A549 (cell line): ENCODE measurements around the gene SPEM1. TPM values are rescaled to one million over a fixed set of nuclear protein-coding genes. Genes with fewer than 3 reads are reported as not detected.

Source experiments
- ATAC-seq, 2 experiments: fragments of 200-7000 bp in 1 of 2; fragments of >200 bp in 1 of 2; cut with Nextera tagmentation in 1 of 2; cut with Tn5 transposase in 1 of 2; 3 replicates each; pipeline versions ENCODE4 v1.8.0 to v1.9.1; 2018 to 2020; ENCODE audit warnings: mild to moderate bottlenecking in 1 of 2, moderate library complexity in 1 of 2
- CTCF ChIA-PET: fragments of 300-600 bp; sonication (Branson Sonifier 250); formaldehyde crosslinking; extraction: SDS; loops from one replicate; lab custom pipeline; 2021; ENCODE audit warnings: antibody characterized with exemption, inconsistent platforms; lab: Yijun Ruan, JAX
- POLR2A ChIA-PET: fragments of 350-600 bp; formaldehyde crosslinking; extraction: SDS; loops from one replicate; lab custom pipeline; 2021; ENCODE audit warnings: antibody characterized with exemption, inconsistent platforms; lab: Yijun Ruan, JAX
- DNase-seq, 2 experiments: peaks; one replicate each; pipeline versions ENCODE4 v3.0.0 to v3.0.0-alpha.2; 2011 to 2016; ENCODE audit warnings: low read depth in 1 of 2, low spot score in 1 of 2
- FAIRE-seq: peaks from 2 replicates; lab custom pipeline; 2011; peaks lifted over from hg19 to GRCh38; lab: Jason Lieb, UNC
- H3K27ac ChIP-seq, 2 experiments: fragments of >200 bp; sonication (Bioruptor Twin); formaldehyde crosslinking; 3 replicates each; pipeline ENCODE4 v1.5.1; 2016 to 2017
- H3K4me1 ChIP-seq: fragments of >200 bp; sonication (Bioruptor Twin); formaldehyde crosslinking; 3 replicates; pipeline ENCODE4 v1.6.1; 2016
- H3K4me2 ChIP-seq: fragments of >200 bp; sonication (Bioruptor Twin); formaldehyde crosslinking; 3 replicates; pipeline ENCODE4 v1.6.1; 2016
- H3K4me3 ChIP-seq: fragments of >200 bp; sonication (Bioruptor Twin); formaldehyde crosslinking; 3 replicates; pipeline ENCODE4 v1.5.1; 2016
- H3K9me3 ChIP-seq: fragments of >200 bp; sonication (Bioruptor Twin); formaldehyde crosslinking; 3 replicates; pipeline ENCODE4 v1.6.1; 2016
- BHLHE40 ChIP-seq: IDR thresholded peaks from 2 replicates; pipeline ENCODE4 v1.6.1; 2012; ENCODE audit warnings: low read depth, low read length, inconsistent platforms
- CBX8 ChIP-seq: fragments of 200-600 bp; sonication (generic); IDR thresholded peaks from 2 replicates; pipeline ENCODE4 v1.6.1; 2016
- CEBPB ChIP-seq, 2 experiments: fragments of >200 bp in 1 of 2; sonication (Bioruptor Twin) in 1 of 2; formaldehyde crosslinking in 1 of 2; IDR thresholded peaks; 2 replicates each; pipeline ENCODE4 v1.6.1; 2012 to 2016
- CHD2 ChIP-seq: fragments of 150-350 bp; IDR thresholded peaks from 2 replicates; pipeline ENCODE4 v1.6.1; 2014; ENCODE audit warnings: low read length; ENCODE audit not compliant: partially characterized antibody
- E2F6 ChIP-seq: IDR thresholded peaks from 2 replicates; pipeline ENCODE4 v1.6.1; 2012; ENCODE audit warnings: low read depth, borderline replicate concordance
- EHF ChIP-seq: fragments of 250-450 bp; sonication (Bioruptor Pico); IDR thresholded peaks from 2 replicates; pipeline ENCODE4 v1.5.0; 2020; ENCODE audit warnings: mild to moderate bottlenecking
- ELK1 ChIP-seq: fragments of 150-350 bp; IDR thresholded peaks from 2 replicates; pipeline ENCODE4 v1.6.1; 2014; ENCODE audit warnings: low read depth, mild to moderate bottlenecking, low read length
- FOSL2 ChIP-seq, 2 experiments: fragments of 450-650 bp in 1 of 2; fragments of >200 bp in 1 of 2; sonication (Bioruptor Twin) in 1 of 2; formaldehyde crosslinking; IDR thresholded peaks; 2 replicates each; pipeline versions ENCODE4 v1.5.0 to v1.6.1; 2016 to 2020; ENCODE audit warnings: mild to moderate bottlenecking in 1 of 2, moderate library complexity in 1 of 2
- HDAC2 ChIP-seq: fragments of 200-600 bp; sonication (generic); IDR thresholded peaks from 2 replicates; pipeline ENCODE4 v1.6.1; 2016
- HEYL ChIP-seq: fragments of 250-450 bp; sonication (Bioruptor Pico); IDR thresholded peaks from 2 replicates; pipeline ENCODE4 v1.8.0; 2021; ENCODE audit warnings: mild to moderate bottlenecking, moderate library complexity
- HOXA7 ChIP-seq: fragments of 250-450 bp; sonication (Bioruptor Pico); IDR thresholded peaks from 2 replicates; pipeline ENCODE4 v1.5.0; 2020; ENCODE audit warnings: mild to moderate bottlenecking, moderate library complexity
- JUN ChIP-seq, 2 experiments: fragments of >200 bp; sonication (Bioruptor Twin); formaldehyde crosslinking; IDR thresholded peaks; 2 replicates in 1 of 2; 3 replicates in 1 of 2; pipeline ENCODE4 v1.6.1; 2016 to 2017
- MYC ChIP-seq: IDR thresholded peaks from 2 replicates; pipeline ENCODE4 v1.6.1; 2012; ENCODE audit warnings: mild to moderate bottlenecking, inconsistent platforms, low read length, improper control_type of control experiment, borderline replicate concordance
- NFE2L2 ChIP-seq: fragments of 150-350 bp; conservative IDR thresholded peaks from 2 replicates; pipeline ENCODE4 v1.6.1; 2014; ENCODE audit warnings: low read length
- NPAS2 ChIP-seq: fragments of 250-450 bp; sonication (Bioruptor Pico); IDR thresholded peaks from 2 replicates; pipeline ENCODE4 v1.8.0; 2022; ENCODE audit warnings: mild to moderate bottlenecking, moderate library complexity, borderline replicate concordance
- PHF8 ChIP-seq: fragments of 200-600 bp; sonication (generic); IDR thresholded peaks from 2 replicates; pipeline ENCODE4 v1.6.1; 2016; ENCODE audit warnings: low read depth, mild to moderate bottlenecking, antibody characterized with exemption, moderate library complexity, borderline replicate concordance
- RAD21 ChIP-seq, 2 experiments: fragments of >200 bp in 1 of 2; sonication (Bioruptor Twin) in 1 of 2; formaldehyde crosslinking in 1 of 2; IDR thresholded peaks in 1 of 2; conservative IDR thresholded peaks in 1 of 2; 2 replicates in 1 of 2; 3 replicates in 1 of 2; pipeline ENCODE4 v1.6.1; 2012 to 2018; ENCODE audit warnings: inconsistent platforms in 1 of 2
- RCOR1 ChIP-seq: fragments of 150-350 bp; IDR thresholded peaks from 2 replicates; pipeline ENCODE4 v1.6.1; 2014; ENCODE audit warnings: antibody characterized with exemption, low read length, low read depth
- RNF2 ChIP-seq: fragments of 200-600 bp; sonication (generic); IDR thresholded peaks from 2 replicates; pipeline ENCODE4 v1.6.1; 2016; ENCODE audit warnings: low read depth, mild to moderate bottlenecking, antibody characterized with exemption, moderate library complexity, borderline replicate concordance
- SMC3 ChIP-seq: fragments of >200 bp; sonication (Bioruptor Twin); formaldehyde crosslinking; IDR thresholded peaks from 3 replicates; pipeline ENCODE4 v1.6.1; 2018; ENCODE audit warnings: inconsistent platforms
- WGBS: methylation state at CpG from one replicate; pipeline ENCODE4 v1.1.6; 2017; ENCODE audit errors: missing lambda C conversion rate; 5-methylcytosine and 5-hydroxymethylcytosine counted together
- polyA plus RNA-seq, 4 experiments: library from polyadenylated mRNA; depleted of rRNA in 3 of 4; stranded (reverse); fragments of >200 nt; fragmentation: RNase III in 1 of 4; extraction: RNeasy Plus Mini Kit Qiagen cat#74134 plus additional on column Dnase treatment in 1 of 4; gene quantifications; 2 replicates in 3 of 4; 3 replicates in 1 of 4; pipeline ENCODE4 v1.2.3, GENCODE V29; 2011 to 2017
- TF ChIP-seq, protein P1 (sequence below): fragments of >200 bp; sonication (Bioruptor Twin); formaldehyde crosslinking; IDR thresholded peaks from 3 replicates; pipeline ENCODE4 v1.5.1; 2016
- TF ChIP-seq, protein P2 (sequence below): fragments of >200 bp; sonication (Bioruptor Twin); formaldehyde crosslinking; IDR thresholded peaks from 3 replicates; pipeline ENCODE4 v1.6.1; 2016
- TF ChIP-seq, protein P3 (sequence below): IDR thresholded peaks from 2 replicates; pipeline ENCODE4 v1.6.1; 2012

The SPEM1 gene
- polyA plus RNA-seq, 2 of the 4 experiments (the other 2 are of a cell fraction), result 0.09 TPM; not detected in 1

DNA sequence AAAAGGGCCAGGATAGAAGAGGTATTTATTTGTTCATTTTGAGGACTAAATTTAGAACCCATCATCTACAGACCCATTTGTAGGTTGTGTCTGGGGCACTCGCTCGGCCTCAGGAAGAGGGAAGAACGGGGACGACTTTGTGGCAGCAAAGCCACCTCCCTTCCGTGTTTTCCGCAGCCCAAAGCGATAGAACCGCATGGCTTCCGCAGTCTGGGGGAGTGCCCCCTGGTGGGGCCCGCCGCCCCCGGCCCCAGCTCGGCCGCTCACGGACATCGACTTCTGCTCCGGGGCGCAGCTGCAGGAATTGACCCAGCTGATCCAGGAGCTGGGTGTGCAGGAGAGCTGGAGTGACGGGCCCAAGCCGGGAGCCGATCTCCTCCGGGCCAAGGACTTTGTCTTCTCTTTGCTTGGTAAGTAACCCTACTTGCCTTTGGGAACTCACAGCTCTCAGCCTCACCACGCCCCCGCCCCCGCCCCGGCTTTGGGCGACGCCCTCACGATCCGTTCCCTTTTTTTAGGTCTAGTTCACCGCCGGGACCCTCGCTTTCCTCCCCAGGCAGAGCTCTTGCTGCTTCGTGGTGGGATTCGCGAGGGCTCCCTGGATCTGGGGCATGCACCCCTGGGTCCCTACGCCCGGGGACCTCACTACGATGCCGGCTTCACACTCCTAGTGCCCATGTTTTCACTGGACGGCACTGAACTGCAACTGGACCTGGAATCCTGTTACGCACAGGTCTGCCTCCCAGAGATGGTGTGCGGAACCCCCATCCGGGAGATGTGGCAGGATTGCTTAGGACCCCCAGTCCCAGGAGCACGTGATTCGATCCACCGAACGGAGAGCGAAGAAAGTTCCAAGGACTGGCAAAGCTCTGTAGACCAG, 15.8 kb downstream of the SPEM1 start:
- DNase-seq (peak; percentile 59 to 65), ATAC-seq (peak; percentile 37 to 48), FAIRE-seq (no peak)
- ChIA-PET POLR2A (interaction anchor here (0.9 to 3.0 kb wide), 14 partner anchors 8 to 252 kb away, joined by 3 to 31 read pairs (median 4); partner anchors contain the start of genes MPDU1, PLSCR3, POLR2A and SLC35G6), CTCF (interaction anchor here (0.8 to 17.0 kb wide), 48 partner anchors 11 to 484 kb away, joined by 3 to 342 read pairs (median 9); partner anchors contain the start of genes CHRNB1, KCTD11, PLSCR3 and SENP3)
- H3K4me3 ChIP-seq, result peak overlapping the region; percentile 55
- peak overlapping the region; percentile 62 to 85 for H3K27ac ChIP-seq
- TF ChIP-seq PHF8 (0 out of 2 replicates have a peak, but pooled peaks have one; percentile 19), BHLHE40 (no peak), NFE2L2 (no peak), CBX8 (no peak), RNF2 (peak; percentile 64; the same call in 1 of the 2 replicates)
- TF ChIP-seq, protein P1, sequence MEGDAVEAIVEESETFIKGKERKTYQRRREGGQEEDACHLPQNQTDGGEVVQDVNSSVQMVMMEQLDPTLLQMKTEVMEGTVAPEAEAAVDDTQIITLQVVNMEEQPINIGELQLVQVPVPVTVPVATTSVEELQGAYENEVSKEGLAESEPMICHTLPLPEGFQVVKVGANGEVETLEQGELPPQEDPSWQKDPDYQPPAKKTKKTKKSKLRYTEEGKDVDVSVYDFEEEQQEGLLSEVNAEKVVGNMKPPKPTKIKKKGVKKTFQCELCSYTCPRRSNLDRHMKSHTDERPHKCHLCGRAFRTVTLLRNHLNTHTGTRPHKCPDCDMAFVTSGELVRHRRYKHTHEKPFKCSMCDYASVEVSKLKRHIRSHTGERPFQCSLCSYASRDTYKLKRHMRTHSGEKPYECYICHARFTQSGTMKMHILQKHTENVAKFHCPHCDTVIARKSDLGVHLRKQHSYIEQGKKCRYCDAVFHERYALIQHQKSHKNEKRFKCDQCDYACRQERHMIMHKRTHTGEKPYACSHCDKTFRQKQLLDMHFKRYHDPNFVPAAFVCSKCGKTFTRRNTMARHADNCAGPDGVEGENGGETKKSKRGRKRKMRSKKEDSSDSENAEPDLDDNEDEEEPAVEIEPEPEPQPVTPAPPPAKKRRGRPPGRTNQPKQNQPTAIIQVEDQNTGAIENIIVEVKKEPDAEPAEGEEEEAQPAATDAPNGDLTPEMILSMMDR, result no peak; the same call in 2 of the 3 replicates
- 33% methylated on average over 40 of the region's 49 CpGs for WGBS
- no peaks in the 10 kb centered on the region for H3K9me3 ChIP-seq
- H3K4me2 ChIP-seq, result peak overlapping the region; percentile 86
- peaks cover 30% of the 10 kb centered on the region for H3K4me1 ChIP-seq

GRCh38 chr17:7436556-7437368, 16.6 kb downstream of the SPEM1 start:
- no peaks in the 10 kb centered on the region for H3K9me3 ChIP-seq
- ATAC-seq, result peak; percentile 70 to 86
- ChIA-PET CTCF (interaction anchor here (0.6 to 17.0 kb wide), 70 partner anchors 11 to 483 kb away, joined by 3 to 342 read pairs (median 6); partner anchors contain the start of genes CHRNB1, KCTD11, NLGN2 and PLSCR3), POLR2A (interaction anchor here (0.6 to 3.0 kb wide), 12 partner anchors 18 to 251 kb away, joined by 3 to 31 read pairs (median 4); partner anchors contain the start of genes PLSCR3, POLR2A, SLC35G6 and TMEM256)
- peak; percentile 68 for FAIRE-seq
- peaks cover 31% of the 10 kb centered on the region for H3K4me1 ChIP-seq
- WGBS, result 30% methylated on average over 36 of the region's 92 CpGs
- H3K4me2 ChIP-seq, result peak overlapping the region; percentile 86
- DNase-seq, result peak; percentile 87 to 92
- TF ChIP-seq RAD21 (conservative IDR thresholded peaks at IDR 0.05 in 1 of 2, IDR thresholded peaks at IDR 0.05 in 1 of 2) (peak; percentile 75 to 95), JUN (IDR thresholded peaks at IDR 0.05) (peak in 1 of 2 experiments; percentile 75; a peak in 2 of 5 replicates), E2F6 (peak; percentile 83), NPAS2 (CRISPR knock-in tag) (peak; percentile 75; the same call in 1 of the 2 replicates), EHF (CRISPR knock-in tag) (no peak), HOXA7 (CRISPR knock-in tag) (no peak), ELK1 (no peak), HDAC2 (no peak; the same call in 1 of the 2 replicates), CEBPB (IDR thresholded peaks at IDR 0.05) (no peak), FOSL2 (IDR thresholded peaks at IDR 0.05) (no peak), FOSL2 (CRISPR knock-in tag; IDR thresholded peaks at IDR 0.05) (peak; percentile 46; the same call in 1 of the 2 replicates), MYC (peak; percentile 100), HEYL (CRISPR knock-in tag) (no peak), CHD2 (no peak), SMC3 (peak; percentile 98), RCOR1 (no peak)
- TF ChIP-seq, protein P2, sequence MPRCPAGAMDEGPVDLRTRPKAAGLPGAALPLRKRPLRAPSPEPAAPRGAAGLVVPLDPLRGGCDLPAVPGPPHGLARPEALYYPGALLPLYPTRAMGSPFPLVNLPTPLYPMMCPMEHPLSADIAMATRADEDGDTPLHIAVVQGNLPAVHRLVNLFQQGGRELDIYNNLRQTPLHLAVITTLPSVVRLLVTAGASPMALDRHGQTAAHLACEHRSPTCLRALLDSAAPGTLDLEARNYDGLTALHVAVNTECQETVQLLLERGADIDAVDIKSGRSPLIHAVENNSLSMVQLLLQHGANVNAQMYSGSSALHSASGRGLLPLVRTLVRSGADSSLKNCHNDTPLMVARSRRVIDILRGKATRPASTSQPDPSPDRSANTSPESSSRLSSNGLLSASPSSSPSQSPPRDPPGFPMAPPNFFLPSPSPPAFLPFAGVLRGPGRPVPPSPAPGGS, result no peak
- TF ChIP-seq, protein P1, result peak; percentile 99
- TF ChIP-seq, protein P3, sequence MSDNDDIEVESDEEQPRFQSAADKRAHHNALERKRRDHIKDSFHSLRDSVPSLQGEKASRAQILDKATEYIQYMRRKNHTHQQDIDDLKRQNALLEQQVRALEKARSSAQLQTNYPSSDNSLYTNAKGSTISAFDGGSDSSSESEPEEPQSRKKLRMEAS, result peak; percentile 96
- peak overlapping the region; percentile 52 to 85 for H3K27ac ChIP-seq
- H3K4me3 ChIP-seq, result peak overlapping the region; percentile 55
